ENCODE measurements around the gene MORN2. TPM values are rescaled to one million over a fixed set of nuclear protein-coding genes. Genes with fewer than 3 reads are reported as not detected.

MORN2 gene
- total and polyA plus RNA-seq, 2 of the 13 experiments (the other 11 are each of a cell fraction or from before 2014, with no cell fraction given), result 7.0 to 28.0 TPM

DNA sequence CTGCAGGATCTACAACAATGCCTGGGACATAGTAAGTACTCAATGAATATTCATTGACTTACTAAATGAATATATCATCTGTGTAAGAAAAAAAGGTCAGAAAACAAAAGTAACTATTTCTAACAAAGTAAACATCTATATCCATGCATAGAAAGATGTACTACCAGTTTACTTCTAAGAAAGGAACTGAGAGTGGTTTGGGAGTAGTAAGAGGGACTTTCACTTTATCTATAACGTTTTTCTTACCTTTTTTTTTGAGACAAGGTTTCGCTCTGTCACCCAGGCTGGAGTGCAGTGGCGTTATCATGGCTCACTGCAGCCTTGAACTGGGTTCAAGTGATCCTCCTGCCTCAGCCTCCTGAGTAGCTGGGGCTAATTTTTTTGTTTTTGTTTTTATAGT is 25.7 kb upstream of the MORN2 start (continued):
- TF ChIP-seq ZNF567 (CRISPR knock-in tag; IDR thresholded peaks at IDR 0.05; ENCODE audit: borderline replicate concordance) (no peak), SAP130 (CRISPR knock-in tag; IDR thresholded peaks at IDR 0.05; ENCODE audit: low read depth) (no peak), ZNF263 (CRISPR knock-in tag; IDR thresholded peaks at IDR 0.05) (no peak), BORCS8-MEF2B (CRISPR knock-in tag; IDR thresholded peaks at IDR 0.05) (no peak), ZSCAN30 (CRISPR knock-in tag; IDR thresholded peaks at IDR 0.05) (no peak), MNT (IDR thresholded peaks at IDR 0.05) (no peak), ZNF44 (CRISPR knock-in tag; IDR thresholded peaks at IDR 0.05) (no peak), FOXJ3 (CRISPR knock-in tag; IDR thresholded peaks at IDR 0.05; ENCODE audit: borderline replicate concordance) (no peak), SRSF1 (optimal IDR thresholded peaks at IDR 0.05; ENCODE audit: low read depth, low read length) (no peak), MAF1 (CRISPR knock-in tag; IDR thresholded peaks at IDR 0.05; ENCODE audit: borderline replicate concordance) (no peak), ZBTB44 (CRISPR knock-in tag; IDR thresholded peaks at IDR 0.05) (no peak), ZNF770 (CRISPR knock-in tag; IDR thresholded peaks at IDR 0.05) (no peak)
- TF ChIP-seq, protein P1, sequence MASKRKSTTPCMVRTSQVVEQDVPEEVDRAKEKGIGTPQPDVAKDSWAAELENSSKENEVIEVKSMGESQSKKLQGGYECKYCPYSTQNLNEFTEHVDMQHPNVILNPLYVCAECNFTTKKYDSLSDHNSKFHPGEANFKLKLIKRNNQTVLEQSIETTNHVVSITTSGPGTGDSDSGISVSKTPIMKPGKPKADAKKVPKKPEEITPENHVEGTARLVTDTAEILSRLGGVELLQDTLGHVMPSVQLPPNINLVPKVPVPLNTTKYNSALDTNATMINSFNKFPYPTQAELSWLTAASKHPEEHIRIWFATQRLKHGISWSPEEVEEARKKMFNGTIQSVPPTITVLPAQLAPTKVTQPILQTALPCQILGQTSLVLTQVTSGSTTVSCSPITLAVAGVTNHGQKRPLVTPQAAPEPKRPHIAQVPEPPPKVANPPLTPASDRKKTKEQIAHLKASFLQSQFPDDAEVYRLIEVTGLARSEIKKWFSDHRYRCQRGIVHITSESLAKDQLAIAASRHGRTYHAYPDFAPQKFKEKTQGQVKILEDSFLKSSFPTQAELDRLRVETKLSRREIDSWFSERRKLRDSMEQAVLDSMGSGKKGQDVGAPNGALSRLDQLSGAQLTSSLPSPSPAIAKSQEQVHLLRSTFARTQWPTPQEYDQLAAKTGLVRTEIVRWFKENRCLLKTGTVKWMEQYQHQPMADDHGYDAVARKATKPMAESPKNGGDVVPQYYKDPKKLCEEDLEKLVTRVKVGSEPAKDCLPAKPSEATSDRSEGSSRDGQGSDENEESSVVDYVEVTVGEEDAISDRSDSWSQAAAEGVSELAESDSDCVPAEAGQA (IDR thresholded peaks at IDR 0.05; ENCODE audit: low read depth), result no peak
- TF ChIP-seq, protein P1 (CRISPR knock-in tag; IDR thresholded peaks at IDR 0.05; ENCODE audit: borderline replicate concordance), result no peak
- TF ChIP-seq, protein P2, sequence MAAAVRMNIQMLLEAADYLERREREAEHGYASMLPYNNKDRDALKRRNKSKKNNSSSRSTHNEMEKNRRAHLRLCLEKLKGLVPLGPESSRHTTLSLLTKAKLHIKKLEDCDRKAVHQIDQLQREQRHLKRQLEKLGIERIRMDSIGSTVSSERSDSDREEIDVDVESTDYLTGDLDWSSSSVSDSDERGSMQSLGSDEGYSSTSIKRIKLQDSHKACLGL (CRISPR knock-in tag; IDR thresholded peaks at IDR 0.05), result no peak
